Fibroblast of lung (primary cell): ENCODE measurements around the gene KRTAP5-7. TPM values are rescaled to one million over a fixed set of nuclear protein-coding genes. Genes with fewer than 3 reads are reported as not detected.

ENCODE experiments used
- DNase-seq, 2 donors: peaks; one replicate each; pipeline versions ENCODE4 v3.0.0 to v3.0.0-alpha.2; 2010; ENCODE audit warnings: low read depth in 2 of 2
- H2AFZ ChIP-seq: 2 replicates; pipeline ENCODE4 v1.5.1; 2012; ENCODE audit warnings: low read length, control low read depth, inconsistent platforms
- H3K27ac ChIP-seq: 2 replicates; pipeline ENCODE4 v1.5.1; 2011; ENCODE audit warnings: low read length, control low read depth; ENCODE audit not compliant: insufficient read depth
- H3K27me3 ChIP-seq: 2 replicates; pipeline ENCODE4 v1.5.1; 2011; ENCODE audit warnings: mild to moderate bottlenecking, low read length; ENCODE audit not compliant: control insufficient read depth, insufficient read depth
- H3K36me3 ChIP-seq: 2 replicates; pipeline ENCODE4 v1.5.1; 2011; ENCODE audit warnings: low read length; ENCODE audit not compliant: control insufficient read depth, insufficient read depth
- H3K4me1 ChIP-seq: 2 replicates; pipeline ENCODE4 v1.5.1; 2011; ENCODE audit warnings: low read length; ENCODE audit not compliant: control insufficient read depth, insufficient read depth; ENCODE audit errors: extremely low read depth
- H3K4me2 ChIP-seq: 2 replicates; pipeline ENCODE4 v1.5.1; 2011; ENCODE audit warnings: low read length, control low read depth; ENCODE audit not compliant: insufficient read depth; ENCODE audit errors: extremely low read depth
- H3K4me3 ChIP-seq, 4 experiments: fragments of 200-600 bp in 1 of 4; sonication (generic) in 1 of 4; replicated peaks in 1 of 4; 2 replicates each; pipeline ENCODE4 v1.5.1; 2011 to 2016; ENCODE audit warnings: low read length in 4 of 4, low read depth in 3 of 4, mild to moderate bottlenecking in 3 of 4, control low read depth in 2 of 4, inconsistent platforms in 1 of 4, mixed read lengths in 1 of 4; ENCODE audit not compliant: insufficient read depth in 1 of 4; ENCODE audit errors: control extremely low read depth in 1 of 4
- H3K79me2 ChIP-seq: 2 replicates; pipeline ENCODE4 v1.5.1; 2012; ENCODE audit warnings: mild to moderate bottlenecking, low read length, inconsistent platforms; ENCODE audit not compliant: control insufficient read depth, insufficient read depth
- H3K9ac ChIP-seq: 2 replicates; pipeline ENCODE4 v1.5.1; 2011; ENCODE audit warnings: mild to moderate bottlenecking, low read length, control low read depth; ENCODE audit not compliant: insufficient read depth
- H3K9me3 ChIP-seq: 2 replicates; pipeline ENCODE4 v1.5.1; 2012; ENCODE audit warnings: low read depth, low read length; ENCODE audit not compliant: control insufficient read depth, insufficient read depth
- H4K20me1 ChIP-seq: 2 replicates; pipeline ENCODE4 v1.5.1; 2011; ENCODE audit warnings: low read length; ENCODE audit not compliant: control insufficient read depth, insufficient read depth; ENCODE audit errors: extremely low read depth
- EZH2 ChIP-seq: IDR thresholded peaks from 2 replicates; pipeline ENCODE4 v1.5.1; 2012; ENCODE audit warnings: low read length, control low read depth, mild to moderate bottlenecking; ENCODE audit errors: missing control alignments
- polyA plus RNA-seq, 2 donors: library from polyadenylated mRNA; depleted of rRNA in 1 of 2; stranded (reverse) in 1 of 2; unstranded in 1 of 2; fragments of >200 nt; gene quantifications; 2 replicates each; pipeline ENCODE4 v1.2.1, GENCODE V29; 2011 to 2012; ENCODE audit warnings: missing spikeins in 1 of 2
- total RNA-seq: library from RNA; depleted of rRNA; stranded (reverse); fragments of >200 nt; gene quantifications from 2 replicates; pipeline ENCODE4 v1.2.1, GENCODE V29; 2014
- TF ChIP-seq, protein P1 (sequence below), 2 donors: IDR thresholded peaks in 1 of 2; conservative IDR thresholded peaks in 1 of 2; 1 replicate in 1 of 2; 2 replicates in 1 of 2; pipeline ENCODE4 v1.5.1; 2011 to 2012; ENCODE audit warnings: low read length in 2 of 2, control low read depth in 1 of 2, inconsistent platforms in 1 of 2, low read depth in 1 of 2, mild to moderate bottlenecking in 1 of 2

Gene KRTAP5-7
- total and polyA plus RNA-seq, 2 donors (not counting 1 experiment from before 2014, with no cell fraction given): 0.17 TPM; not detected in 1

DNA sequence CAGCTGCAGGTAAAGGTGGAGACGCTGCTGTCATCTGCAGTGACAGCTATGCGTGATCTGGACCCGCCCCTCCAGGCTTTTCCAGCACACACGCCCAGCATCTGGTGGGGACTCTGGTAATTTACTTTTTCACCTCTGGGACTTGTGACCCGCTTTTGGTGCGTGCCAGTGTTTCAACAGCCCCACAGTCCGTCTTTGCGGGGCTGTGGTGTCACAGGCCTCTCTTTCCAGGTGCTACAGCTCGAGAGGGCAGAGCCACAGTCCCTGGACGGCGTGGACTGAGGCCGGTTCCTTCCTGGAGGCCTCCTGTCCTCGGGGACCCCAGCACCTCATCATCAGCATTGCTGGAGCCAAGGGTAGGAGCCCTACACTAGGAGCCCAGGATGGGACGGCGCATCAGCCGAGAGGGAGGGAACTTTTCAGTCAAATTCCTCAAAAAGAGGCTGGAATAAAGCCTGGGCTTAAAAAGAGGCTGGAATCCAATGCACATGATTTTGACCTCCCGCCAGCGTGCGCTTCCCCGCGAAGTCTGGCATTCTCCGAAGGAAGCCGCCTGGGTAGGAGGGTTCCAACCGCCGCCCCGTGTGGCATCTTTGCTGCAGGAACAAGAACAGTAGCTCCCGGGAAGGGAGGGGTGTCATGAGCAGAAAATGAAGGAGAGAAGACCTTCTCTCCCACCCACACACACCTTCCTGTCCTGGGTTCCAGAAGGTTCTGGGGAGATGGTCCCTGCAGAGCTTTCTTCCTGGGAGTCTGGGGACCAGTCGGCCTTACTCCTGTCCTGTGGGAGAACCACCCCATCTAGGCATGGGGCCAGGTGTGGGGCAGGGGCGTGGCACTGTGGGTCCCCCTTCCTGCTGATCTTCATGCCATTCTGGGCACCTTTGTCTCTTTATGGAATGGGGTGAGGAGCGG is 25.7 kb upstream of the KRTAP5-7 start:
- no peaks in the 10 kb centered on the region for H3K79me2 ChIP-seq
- H2AFZ ChIP-seq: no peak overlapping the region
- no peaks in the 10 kb centered on the region for H3K4me1 ChIP-seq
- no peak overlapping the region for H3K4me2 ChIP-seq
- H3K27me3 ChIP-seq: no peaks in the 10 kb centered on the region
- peaks cover 13% of the 10 kb centered on the region for H3K36me3 ChIP-seq
- TF ChIP-seq, protein P1, sequence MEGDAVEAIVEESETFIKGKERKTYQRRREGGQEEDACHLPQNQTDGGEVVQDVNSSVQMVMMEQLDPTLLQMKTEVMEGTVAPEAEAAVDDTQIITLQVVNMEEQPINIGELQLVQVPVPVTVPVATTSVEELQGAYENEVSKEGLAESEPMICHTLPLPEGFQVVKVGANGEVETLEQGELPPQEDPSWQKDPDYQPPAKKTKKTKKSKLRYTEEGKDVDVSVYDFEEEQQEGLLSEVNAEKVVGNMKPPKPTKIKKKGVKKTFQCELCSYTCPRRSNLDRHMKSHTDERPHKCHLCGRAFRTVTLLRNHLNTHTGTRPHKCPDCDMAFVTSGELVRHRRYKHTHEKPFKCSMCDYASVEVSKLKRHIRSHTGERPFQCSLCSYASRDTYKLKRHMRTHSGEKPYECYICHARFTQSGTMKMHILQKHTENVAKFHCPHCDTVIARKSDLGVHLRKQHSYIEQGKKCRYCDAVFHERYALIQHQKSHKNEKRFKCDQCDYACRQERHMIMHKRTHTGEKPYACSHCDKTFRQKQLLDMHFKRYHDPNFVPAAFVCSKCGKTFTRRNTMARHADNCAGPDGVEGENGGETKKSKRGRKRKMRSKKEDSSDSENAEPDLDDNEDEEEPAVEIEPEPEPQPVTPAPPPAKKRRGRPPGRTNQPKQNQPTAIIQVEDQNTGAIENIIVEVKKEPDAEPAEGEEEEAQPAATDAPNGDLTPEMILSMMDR (conservative IDR thresholded peaks at IDR 0.05 in 1 of 2, IDR thresholded peaks at IDR 0.05 in 1 of 2; ENCODE audit: low read depth in 1 of 2, low read length in 2 of 2): no peak
- TF ChIP-seq EZH2: no peak
- no peaks in the 10 kb centered on the region for H4K20me1 ChIP-seq
- no peak for DNase-seq
- H3K27ac ChIP-seq: no peak overlapping the region
- H3K9ac ChIP-seq: no peak overlapping the region
- no peak overlapping the region for H3K4me3 ChIP-seq
- H3K9me3 ChIP-seq: no peaks in the 10 kb centered on the region

DNA sequence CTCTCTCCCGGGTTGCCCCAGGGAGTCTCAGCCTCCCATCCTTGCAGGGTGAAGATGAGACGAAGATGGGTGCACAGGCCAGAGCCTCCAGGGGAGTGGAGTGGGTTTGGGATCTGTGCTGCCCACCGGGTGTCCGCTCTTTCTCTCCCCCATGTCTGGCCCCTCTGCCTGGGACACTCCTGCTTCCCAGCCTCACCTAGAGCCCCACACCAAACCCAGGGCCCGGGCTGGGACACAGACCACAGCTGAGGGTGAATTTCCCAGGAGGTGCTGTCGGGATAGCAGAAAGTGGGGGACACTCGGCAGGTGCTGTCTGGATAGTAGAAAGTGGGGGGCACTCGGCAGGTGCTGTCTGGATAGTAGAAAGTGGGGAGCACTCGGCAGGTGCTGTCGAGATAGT is 25.0 kb upstream of the KRTAP5-7 start:
- H3K4me1 ChIP-seq: no peaks in the 10 kb centered on the region
- no peak overlapping the region for H3K4me2 ChIP-seq
- no peak overlapping the region for H3K4me3 ChIP-seq
- TF ChIP-seq, protein P1 (conservative IDR thresholded peaks at IDR 0.05 in 1 of 2, IDR thresholded peaks at IDR 0.05 in 1 of 2; ENCODE audit: low read depth in 1 of 2, low read length in 2 of 2): no peak
- TF ChIP-seq EZH2: no peak
- no peak overlapping the region for H3K9ac ChIP-seq
- no peaks in the 10 kb centered on the region for H3K79me2 ChIP-seq
- DNase-seq: no peak
- no peak overlapping the region for H3K27ac ChIP-seq
- no peaks in the 10 kb centered on the region for H4K20me1 ChIP-seq
- no peaks in the 10 kb centered on the region for H3K9me3 ChIP-seq
- H3K27me3 ChIP-seq: no peaks in the 10 kb centered on the region
- peaks cover 12% of the 10 kb centered on the region for H3K36me3 ChIP-seq
- H2AFZ ChIP-seq: no peak overlapping the region

DNA sequence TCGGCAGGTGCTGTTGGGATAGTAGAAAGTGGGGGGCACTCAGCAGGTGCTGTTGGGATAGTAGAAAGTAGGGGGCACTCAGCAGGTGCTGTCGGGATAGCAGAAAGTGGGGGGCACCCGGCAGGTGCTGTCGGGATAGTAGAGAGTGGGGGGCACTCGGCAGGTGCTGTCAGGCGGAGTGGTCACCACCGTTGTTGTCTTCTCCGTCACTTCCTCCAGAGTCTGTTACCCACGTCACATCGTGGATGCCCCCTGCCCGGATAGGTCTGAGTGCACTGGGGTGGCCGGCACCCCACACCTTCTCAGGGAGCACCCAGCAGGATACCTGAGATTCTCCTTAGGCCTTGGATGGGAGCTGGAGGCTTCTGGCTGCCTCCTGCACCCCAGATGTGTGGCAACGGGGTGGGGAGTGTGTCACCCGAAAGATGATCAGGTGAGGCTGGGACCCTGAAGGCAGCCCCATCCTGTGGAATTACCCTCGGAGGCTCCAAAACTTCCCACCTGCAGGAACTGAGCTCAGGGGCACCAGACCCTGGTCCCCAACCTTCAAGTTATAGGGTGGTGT is 24.1 kb upstream of the KRTAP5-7 start:
- DNase-seq: no peak
- no peaks in the 10 kb centered on the region for H3K4me1 ChIP-seq
- no peak overlapping the region for H3K4me2 ChIP-seq
- H4K20me1 ChIP-seq: no peaks in the 10 kb centered on the region
- no peaks in the 10 kb centered on the region for H3K27me3 ChIP-seq
- peaks cover 9% of the 10 kb centered on the region for H3K36me3 ChIP-seq
- H3K4me3 ChIP-seq: no peak overlapping the region
- H3K9me3 ChIP-seq: no peaks in the 10 kb centered on the region
- TF ChIP-seq, protein P1 (conservative IDR thresholded peaks at IDR 0.05 in 1 of 2, IDR thresholded peaks at IDR 0.05 in 1 of 2; ENCODE audit: low read depth in 1 of 2, low read length in 2 of 2): no peak
- TF ChIP-seq EZH2: no peak
- H3K79me2 ChIP-seq: no peaks in the 10 kb centered on the region
- H2AFZ ChIP-seq: no peak overlapping the region
- H3K27ac ChIP-seq: no peak overlapping the region
- no peak overlapping the region for H3K9ac ChIP-seq
